GM18517 (cell line): ENCODE data around the gene LMNTD2.

Experiments
- ATAC-seq: cut with Tn5 transposase; IDR thresholded peaks from one replicate; pipeline ENCODE4 v1.9.1; 2021; ENCODE audit warnings: mild to moderate bottlenecking, moderate library complexity; ENCODE audit not compliant: unreplicated experiment

The LMNTD2 gene, protein sequence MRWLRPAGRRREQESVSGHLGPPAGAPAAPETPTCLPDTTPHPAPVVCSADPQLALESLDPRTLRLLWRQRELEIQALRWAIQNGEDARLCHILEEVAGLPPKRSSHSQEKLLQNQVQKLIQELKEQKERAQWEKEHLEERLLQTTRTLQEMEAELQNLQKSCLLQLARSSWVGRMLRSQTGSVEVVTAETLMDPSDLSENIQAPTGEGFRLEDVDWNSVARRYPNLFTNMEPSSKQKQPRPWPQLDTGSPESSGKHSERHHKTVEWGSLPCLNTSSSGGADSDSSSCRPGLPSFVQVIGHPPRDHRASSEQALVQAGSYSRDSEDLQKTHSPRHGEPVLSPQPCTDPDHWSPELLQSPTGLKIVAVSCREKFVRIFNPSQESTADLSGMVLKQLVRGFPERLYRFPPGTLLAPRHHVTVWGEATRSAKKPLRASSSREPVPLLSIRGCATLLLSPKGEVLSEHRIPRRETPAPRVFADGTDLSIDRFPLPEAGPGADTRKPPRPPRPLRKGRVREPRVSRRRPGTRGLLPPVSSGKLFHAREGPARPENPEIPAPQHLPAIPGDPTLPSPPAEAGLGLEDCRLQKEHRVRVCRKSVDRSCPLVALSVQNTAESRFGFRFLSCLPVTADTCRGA

DNA sequence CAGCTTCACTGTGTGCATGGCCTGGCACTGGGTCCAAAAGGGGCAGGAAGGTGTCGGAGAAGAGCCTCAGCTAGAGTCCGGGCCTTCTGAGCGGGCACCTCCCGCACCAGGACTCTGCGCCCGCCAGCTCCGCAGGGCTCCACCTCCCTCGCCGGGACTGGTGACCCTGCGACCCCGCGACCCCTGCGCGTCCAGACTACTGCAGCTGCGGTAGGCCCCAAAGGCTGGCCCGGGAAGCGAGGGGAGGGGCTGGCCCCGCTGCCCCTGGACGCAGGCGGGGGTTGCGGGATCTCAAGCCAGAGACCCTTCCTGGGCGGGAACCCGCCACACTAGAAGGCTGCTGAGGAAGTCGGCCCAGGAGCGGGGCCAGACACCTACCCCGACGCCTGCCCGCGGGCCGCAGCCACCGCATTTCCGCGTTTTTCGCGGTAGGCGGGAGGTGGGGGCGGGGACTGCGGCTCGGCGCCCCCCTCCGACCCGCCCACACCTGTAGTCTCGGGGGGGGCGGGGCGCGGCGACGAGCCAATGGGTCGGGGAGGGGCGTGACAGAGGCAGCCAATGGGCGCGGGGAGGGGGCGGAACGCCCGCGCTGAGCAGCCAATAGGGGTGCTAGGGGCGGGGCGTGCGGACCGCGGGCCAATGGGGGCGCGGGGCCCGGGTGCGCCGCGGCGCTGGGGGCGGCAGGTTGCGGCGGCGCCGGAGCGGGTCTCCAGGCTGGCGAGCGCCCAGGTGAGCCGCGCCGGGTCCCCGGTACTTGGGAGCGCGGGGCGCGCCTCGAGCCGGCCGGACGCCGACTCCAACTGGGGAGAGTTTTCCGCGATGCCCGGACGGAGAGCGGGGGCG is at the start of gene LMNTD2, which contains the start of gene RASSF7:
Gene LMNTD2, minus strand, starts transcription at position 434 of the 843 bp plus-strand sequence. Its CDS starts 22 bp downstream, at position 412.
Gene RASSF7, plus strand, starts transcription at position 666 of the 843 bp plus-strand sequence. CDS start 799 bp downstream, outside the sequence.
- ATAC-seq: peak; percentile 58

DNA sequence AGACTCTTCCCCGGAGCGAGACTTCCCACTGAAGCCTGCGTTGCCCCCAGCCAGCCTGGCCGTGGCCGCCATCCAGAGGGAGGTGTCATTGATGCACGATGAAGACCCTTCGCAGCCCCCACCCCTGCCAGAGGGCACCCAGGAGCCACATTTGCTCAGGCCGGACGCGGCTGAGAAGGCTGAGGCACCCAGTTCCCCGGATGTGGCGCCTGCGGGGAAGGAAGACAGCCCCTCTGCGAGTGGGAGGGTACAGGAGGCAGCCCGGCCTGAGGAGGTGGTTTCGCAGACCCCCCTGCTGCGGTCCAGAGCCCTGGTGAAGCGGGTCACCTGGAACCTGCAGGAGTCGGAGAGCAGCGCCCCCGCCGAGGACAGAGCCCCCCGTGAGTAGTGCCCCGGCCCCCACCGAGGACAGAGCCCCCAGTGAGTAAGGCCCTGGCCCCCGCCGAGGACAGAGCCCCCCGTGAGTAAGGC is 48.8 kb upstream of the LMNTD2 start:
- no peak for ATAC-seq

DNA sequence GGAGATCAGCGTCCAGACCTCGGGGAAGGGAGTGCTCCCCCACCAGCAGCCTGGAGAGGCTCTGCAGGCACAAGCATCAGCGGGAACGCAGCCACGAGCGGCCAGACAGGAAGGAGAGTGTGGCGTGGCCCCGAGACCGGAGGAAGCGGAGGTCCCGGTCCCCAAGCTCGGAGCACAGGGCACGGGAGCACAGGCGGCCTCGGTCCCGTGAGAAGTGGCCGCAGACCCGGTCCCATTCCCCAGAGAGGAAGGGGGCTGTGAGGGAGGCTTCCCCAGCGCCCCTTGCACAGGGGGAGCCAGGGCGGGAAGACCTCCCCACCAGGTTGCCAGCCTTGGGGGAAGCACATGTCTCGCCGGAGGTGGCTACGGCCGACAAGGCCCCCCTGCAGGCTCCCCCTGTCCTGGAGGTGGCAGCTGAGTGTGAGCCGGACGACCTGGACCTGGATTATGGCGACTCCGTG is 48.3 kb upstream of the LMNTD2 start:
- no peak for ATAC-seq

DNA sequence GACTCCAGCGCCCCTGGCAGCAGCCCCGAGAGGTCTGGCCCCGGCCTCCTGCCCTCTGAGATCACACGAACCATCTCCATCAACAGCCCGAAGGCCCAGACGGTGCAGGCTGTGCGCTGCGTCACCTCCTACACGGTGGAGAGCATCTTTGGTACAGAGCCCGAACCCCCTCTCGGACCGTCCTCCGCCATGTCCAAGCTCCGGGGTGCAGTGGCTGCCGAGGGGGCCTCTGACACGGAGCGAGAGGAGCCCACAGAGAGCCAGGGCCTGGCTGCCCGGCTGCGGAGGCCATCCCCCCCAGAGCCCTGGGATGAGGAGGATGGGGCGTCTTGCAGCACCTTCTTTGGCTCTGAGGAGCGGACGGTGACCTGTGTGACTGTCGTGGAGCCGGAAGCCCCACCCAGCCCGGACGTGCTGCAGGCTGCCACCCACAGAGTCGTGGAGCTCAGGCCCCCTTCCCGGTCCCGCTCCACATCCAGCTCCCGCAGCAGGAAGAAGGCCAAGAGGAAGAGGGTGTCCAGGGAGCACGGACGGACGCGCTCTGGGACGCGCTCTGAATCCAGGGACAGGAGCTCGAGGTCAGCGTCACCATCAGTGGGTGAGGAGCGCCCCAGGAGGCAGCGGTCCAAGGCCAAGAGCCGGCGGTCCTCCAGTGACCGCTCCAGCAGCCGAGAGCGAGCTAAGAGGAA is 47.6 kb upstream of the LMNTD2 start:
- no peak for ATAC-seq

DNA sequence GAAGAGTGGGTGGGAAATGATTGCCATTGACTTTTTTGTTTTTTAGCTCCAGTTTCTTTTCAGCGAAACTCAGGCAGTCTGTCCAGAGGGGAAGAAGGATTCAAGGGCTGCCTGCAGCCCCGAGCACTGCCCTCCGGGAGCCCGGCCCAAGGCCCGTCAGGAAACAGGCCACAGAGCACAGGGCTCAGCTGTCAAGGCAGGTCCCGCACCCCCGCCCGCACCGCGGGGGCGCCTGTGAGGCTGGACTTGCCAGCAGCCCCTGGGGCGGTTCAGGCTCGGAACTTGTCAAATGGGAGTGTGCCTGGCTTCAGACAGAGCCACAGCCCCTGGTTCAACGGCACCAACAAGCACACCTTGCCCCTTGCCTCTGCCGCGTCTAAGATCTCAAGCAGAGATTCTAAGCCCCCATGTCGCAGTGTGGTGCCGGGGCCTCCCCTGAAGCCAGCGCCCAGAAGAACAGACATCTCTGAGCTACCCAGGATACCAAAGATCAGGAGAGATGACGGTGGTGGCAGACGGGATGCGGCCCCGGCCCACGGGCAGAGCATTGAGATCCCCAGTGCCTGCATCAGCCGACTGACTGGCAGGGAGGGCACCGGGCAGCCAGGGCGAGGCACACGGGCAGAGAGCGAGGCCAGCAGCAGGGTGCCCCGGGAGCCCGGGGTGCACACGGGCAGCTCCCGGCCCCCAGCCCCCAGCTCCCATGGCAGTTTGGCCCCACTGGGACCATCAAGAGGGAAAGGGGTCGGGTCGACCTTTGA is 46.7 kb upstream of the LMNTD2 start:
- ATAC-seq: no peak

DNA sequence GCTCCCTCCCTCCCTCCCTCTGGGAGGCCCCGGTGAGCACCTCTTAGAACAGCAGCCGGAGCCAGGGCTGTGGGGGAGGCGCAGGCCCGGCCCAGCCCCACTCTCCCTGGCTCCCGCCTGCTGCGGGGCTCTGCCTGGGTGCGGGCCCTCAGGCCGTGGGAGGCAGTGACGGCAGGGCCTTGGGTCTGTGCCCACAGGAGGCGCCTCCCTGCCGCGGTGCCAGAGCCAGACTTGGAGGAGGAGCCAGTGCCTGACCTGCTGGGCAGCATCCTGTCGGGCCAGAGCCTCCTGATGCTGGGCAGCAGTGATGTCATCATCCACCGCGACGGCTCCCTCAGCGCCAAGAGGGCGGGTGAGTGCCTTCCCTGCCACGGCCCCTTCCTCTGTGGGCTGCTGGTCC is 45.7 kb upstream of the LMNTD2 start:
- ATAC-seq: no peak

DNA sequence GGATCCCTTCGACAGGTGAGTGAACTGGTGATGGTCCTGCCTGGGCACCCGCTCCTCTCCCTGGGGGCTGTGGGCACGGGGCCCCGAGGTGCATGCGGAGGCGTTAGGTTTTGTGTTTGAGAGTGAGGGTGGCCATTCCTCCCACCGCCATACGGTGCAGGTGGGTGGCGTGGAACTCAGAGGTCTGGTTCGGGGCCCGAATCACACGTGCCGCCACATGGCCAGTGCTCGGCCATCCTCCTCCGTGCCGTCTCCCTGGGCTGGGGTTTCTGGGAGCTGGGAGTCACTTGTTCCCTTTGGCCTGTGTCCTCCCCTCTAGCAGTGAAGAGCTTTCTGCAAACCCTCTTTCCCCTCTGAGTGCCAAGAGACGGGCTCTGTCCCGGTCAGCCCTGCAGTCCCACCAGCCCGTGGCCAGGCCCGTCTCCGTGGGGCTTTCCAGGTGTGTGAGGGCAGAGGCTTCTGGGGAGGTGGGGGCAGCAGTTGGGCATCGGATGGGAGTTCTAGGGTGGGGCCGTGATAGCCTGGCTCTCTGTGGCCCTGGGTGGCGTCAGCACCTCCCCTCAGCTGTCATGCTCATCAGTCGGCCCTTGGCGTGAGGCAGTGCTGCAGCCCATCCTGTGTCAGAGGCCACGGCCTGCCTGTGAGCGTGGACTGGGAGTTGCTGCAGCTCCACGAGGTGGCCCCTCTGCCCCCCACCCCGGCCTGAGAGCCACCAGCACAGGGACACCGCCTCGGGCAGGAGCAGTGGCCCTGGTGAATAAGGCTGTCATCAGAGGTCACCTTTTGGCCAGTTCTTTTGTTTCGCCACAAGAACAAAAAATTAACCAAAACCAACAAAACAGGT is 45.0 kb upstream of the LMNTD2 start:
- ATAC-seq: no peak

DNA sequence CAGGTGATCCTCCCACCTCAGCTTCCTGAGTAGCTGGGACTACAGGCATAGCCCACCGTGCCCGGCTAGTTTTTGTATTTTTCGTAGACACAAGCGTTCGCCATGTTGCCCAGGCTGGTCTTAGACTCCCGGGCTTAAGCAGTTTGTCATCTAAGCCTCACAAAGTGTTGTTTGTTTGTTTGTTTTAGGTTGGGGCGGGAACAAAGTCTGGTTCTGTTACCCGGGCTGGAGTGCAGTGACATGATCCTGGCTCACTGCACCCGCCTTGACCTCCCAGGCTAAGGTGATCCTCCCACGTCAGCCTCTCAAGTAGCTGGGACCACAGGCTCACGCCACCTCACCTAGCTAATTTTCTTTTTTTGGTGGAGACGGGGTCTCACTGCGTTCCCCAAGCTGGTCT is 42.6 kb upstream of the LMNTD2 start:
- ATAC-seq: no peak

DNA sequence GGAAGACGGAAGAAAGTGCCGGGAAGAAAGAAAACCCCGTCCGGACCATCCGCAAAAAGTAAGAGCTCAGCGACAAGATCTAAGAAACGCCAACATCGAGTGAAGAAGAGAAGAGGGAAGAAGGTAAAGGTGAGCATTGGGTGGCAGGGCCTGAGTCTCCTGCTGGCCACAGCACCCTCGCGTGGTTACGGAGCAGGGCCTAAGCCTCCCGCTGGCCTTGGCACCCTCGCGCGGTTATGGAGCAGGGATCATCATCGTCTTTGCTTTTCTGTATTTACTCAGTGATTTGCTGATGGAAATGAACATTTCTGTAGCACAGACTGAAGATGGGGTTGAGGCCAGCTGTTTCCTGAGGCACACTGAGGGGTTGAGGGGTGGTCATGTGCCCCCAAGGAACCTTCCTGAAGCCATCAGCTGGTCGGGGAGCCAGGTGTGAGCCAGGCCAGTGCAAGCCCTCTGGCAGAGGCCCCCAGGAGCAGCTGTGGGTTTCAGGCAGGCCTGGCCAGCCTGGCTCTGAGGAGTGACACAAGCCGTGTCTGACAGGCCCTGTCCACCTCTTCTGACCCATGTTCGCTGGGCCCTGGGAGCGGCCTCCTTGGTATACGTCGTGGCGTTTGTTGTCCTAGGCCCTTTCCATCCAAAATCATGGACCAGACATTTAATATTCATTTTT is 41.2 kb upstream of the LMNTD2 start:
- ATAC-seq: no peak

DNA sequence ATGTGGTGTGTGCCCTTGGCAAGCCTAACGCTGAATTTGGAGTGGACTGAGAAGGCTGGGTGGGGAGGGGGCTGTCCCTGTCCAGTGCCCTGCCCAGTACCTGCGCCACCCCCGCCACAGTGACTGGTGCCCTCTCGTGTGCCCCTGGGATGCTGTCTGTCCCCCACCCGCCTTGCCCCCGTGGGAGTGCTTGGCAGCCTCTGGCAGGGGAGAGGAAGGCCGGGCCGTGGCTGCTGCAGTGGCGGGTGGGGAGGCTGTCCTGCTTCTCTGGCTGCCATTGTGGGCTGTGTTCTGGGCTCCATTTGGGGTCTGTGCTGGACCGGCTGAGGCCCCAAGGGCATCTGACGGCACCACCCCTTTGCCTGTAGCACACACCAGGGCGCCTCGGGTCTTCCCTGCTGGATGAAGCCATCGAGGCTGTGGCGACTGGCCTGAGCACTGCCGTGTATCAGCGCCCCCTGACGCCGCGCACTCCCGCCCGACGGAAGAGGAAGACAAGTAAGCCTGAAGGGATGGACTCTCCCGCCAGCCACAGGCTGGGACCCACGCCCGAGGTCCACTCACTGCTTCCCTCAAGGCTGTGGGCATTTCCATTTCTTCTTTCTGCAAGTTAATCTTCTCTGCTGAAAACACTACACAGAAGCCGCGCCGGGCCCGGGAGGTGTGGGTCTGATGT is 37.6 kb upstream of the LMNTD2 start:
- no peak for ATAC-seq

DNA sequence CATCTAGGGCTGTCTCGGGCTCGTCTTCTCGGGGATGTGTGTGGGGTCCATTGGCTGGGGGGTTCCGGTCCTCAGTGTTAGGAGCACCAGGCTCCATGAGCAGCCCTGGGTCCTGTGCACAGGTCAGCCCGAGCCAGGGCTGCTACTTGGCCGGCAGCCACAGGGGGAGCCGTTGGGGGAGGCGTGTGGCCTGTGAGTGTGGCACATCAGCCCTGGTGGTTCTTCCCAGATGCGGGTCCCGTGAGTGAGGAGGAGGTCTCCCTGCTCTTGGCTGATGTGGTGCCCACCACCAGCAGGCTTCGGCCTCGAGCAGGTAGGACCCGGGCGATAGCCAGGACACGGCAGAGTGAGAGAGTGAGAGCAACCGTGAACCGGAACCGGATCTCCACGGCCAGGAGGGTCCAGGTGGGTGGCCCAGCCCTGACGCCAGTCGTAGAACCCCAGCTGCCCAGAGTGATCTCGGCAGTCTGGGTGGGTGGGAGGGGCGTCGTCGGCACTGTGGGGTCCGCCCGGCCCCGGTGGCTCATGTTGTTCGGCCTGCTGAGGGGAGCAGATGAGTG is 36.7 kb upstream of the LMNTD2 start:
- no peak for ATAC-seq

DNA sequence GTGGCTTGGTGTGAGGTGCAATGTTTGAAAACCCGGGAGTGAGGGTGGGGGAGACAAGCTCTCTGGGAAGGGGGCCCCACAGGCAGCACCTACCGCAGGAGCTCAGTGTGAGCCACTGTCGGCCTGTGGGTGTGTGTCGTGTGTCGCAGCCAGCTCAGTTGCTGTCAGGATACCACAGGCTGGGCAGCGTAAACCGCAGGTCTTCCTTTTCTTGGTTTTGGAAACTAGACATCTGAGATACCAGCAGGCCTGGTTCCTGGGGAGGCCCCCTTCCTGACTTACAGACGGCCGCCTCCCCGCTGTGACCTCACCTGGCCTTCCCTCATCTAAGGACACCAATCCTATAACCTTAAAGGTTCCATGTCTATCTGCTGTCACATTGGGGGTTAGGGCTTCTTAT is 35.8 kb upstream of the LMNTD2 start:
- no peak for ATAC-seq

DNA sequence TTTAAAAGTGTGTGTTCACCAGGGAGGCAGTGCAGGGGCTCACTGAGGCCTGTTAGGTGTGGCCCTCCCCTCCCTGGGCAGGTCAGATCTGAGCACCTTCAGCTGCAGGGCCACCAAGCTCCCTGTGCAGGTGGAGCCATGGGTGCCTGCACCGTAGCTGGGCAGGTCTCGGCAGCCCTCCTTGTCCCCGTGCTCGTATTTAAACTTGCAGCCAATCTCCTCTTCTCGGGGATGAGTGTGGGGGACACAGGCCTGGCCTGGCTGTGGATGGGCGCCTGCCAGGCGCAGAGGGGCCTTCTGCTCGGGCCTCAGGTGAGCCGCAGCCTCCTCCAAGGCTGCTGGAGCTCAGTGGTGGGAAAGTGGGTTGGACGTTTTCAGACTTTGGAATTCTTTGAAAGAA is 34.9 kb upstream of the LMNTD2 start:
- no peak for ATAC-seq

DNA sequence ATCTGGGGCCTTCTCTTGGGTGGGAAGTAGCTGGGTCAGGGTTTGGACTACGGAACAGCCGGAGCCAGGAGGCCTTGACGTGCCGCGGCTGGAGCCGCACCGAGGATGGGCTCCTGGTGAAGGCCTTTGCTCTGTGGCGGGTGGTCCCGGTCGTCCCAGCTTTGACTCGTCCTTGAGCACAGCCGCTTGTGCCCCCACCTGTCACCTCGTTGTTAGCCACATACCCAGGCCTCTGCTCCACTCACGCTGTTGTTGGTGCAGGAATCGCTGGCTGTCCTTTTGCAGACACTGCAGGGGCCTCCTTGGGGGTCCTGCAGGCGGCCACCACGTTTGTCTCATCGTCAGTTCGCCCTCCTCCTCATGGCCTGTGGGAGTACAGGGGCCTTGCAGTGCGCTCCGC is 32.8 kb upstream of the LMNTD2 start:
- ATAC-seq: no peak

DNA sequence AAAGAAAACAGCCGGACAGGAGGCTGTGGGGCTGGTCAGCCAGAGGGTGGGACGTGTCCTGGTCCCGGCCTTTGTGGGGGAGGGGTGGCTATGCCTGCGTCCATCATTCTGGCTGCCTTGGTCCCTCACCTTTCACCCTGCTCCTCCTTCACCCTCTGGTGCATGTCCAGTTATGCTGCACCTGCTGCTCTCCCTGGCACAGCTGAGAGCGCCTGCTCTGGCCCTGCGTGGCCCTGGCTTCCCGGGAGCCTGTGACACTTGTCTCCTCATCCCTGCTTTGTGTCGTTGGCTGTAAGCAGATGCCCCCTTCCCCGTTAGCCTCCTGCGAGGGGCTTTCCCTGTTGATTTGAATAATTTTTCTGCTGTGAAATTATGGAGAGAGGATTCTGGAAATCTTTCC is 32.4 kb upstream of the LMNTD2 start:
- no peak for ATAC-seq

DNA sequence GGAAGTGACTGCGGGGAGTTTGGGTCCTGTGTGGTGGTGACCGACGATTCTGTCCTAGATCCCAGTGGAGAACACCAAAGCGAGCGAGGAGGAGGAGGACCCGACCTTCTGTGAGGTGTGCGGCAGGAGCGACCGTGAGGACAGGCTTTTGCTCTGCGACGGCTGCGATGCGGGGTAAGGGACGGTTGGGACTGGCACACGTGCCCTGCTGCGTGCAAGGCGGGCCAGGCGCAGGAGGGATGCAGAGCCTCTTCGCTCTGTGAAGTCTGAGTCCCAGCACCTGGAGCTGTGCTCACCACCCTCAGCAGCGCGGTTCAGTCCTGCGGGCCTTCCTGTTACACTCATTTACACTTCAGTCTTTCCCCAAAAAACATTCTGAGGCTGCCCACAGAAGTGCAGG is 32.0 kb upstream of the LMNTD2 start:
- ATAC-seq: no peak

DNA sequence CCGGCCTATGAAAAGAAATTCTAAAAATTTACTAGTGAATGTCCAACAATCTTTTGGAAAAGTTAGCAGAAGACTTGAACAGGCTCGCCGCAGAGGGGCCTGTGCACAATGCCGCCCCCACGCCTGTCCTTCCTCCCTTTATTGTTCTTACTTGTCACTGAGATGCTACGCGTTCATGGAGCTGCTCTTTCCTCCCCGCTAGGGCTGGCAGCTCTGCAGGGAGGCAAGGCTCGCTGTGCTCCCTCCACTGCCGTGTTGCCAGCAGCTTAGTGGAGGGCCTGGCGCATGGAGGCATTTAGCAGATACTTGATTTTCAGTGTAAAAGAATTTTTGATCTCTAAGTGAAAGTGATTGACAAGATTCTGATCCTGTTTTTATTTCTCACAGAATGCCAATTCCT is 30.5 kb upstream of the LMNTD2 start:
- no peak for ATAC-seq

DNA sequence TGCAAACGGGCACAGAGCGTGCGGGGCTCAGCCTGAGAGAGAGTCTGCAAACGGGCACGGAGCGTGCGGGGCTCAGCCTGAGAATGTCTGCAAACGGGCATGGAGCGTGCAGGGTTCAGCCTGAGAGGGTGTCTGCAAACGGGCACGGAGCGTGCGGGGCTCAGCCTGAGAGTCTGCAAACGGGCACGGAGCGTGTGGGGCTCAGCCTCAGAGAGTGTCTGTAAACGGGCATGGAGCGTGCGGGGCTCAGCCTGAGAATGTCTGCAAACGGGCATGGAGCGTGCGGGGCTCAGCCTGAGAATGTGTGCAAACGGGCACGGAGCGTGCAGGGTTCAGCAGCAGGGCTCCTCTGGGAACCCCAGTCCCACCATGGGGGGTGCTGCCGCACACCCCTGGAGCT is 29.3 kb upstream of the LMNTD2 start:
- ATAC-seq: no peak
